DMS79 treated with DMSO at 0.1 percent for 48 hours (cell line): ENCODE measurements around the gene DSC1.
"Not testable (repeated sequence)": the region's sequence is repeated elsewhere in the genome, so short reads cannot be mapped to it uniquely, and the experiment has no call there.

Experiments
- DNase-seq: peaks from one replicate; lab custom pipeline; 2025; lab: John Stamatoyannopoulos, UW

Gene DSC1

GRCh38 chr18:31171144-31171839 is 8.6 kb upstream of the DSC1 start:
- DNase-seq = no peak

GRCh38 chr18:31170335-31170734 is 7.7 kb upstream of the DSC1 start:
- DNase-seq = no peak

- no peak for DNase-seq
These were observed 250 bp downstream of the DSC1 start for GRCh38 chr18:31162419-31162793.

- DNase-seq = no peak
These were observed 768 bp downstream of the DSC1 start for GRCh38 chr18:31161757-31162418.

- no peak for DNase-seq
These were observed 5.6 kb downstream of the DSC1 start for GRCh38 chr18:31156821-31157763.

DNA sequence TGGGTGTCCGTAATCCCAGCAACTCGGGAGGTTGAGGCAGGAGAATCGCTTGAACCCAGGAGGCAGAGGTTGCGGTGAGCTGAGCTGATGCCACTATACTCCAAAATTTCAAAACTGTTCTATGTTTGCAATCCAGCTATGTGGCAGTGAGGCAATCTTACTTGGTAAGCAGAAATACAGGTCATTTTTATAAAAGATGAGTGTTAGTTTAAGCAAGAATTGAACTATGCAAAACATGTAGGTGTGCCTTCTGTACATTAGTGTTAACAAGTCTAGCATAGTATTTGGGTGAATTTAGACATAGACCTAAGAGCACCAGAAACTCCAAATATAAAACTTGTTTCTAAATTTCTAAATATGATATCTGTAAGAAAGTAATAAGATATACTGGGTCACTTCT is 7.2 kb downstream of the DSC1 start:
- DNase-seq = no peak

GRCh38 chr18:31154181-31154580 is 8.5 kb downstream of the DSC1 start:
- no peak for DNase-seq

- DNase-seq = no peak
These were observed 13.3 kb downstream of the DSC1 start for GRCh38 chr18:31149351-31149750.

- no peak for DNase-seq
These were observed 14.1 kb downstream of the DSC1 start for GRCh38 chr18:31148600-31148999.

GRCh38 chr18:31146809-31147208 is 15.8 kb downstream of the DSC1 start:
- DNase-seq = no peak

- DNase-seq = no peak
These were observed 19.6 kb downstream of the DSC1 start for GRCh38 chr18:31143025-31143424.

- DNase-seq = no peak
These were observed 23.9 kb downstream of the DSC1 start for GRCh38 chr18:31138709-31139108.

DNA sequence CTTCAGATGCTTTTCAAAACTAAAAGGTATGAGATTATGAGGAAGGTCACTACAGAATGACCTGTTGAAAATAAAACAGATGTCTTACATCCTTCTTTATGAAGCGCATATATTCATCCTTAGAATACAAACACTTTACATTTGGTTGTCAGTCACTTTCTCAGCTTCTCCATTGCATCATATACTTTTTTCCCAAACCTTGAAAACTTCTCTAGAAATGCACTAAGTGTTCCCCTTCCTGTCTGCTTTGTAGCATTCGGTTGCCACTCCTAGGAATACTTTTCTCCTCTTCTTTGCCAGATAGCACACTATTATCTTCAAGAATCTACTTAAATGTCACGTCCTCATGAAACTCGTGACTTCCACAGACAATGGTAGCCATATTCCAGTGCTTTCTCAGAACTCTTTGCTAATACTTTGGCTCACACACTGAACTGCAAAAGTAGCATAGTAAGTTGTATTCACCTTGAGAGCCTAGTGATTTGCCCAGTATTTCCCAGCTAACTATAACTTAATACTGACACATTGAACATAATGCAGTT is 27.6 kb downstream of the DSC1 start:
- DNase-seq = no peak

DNA sequence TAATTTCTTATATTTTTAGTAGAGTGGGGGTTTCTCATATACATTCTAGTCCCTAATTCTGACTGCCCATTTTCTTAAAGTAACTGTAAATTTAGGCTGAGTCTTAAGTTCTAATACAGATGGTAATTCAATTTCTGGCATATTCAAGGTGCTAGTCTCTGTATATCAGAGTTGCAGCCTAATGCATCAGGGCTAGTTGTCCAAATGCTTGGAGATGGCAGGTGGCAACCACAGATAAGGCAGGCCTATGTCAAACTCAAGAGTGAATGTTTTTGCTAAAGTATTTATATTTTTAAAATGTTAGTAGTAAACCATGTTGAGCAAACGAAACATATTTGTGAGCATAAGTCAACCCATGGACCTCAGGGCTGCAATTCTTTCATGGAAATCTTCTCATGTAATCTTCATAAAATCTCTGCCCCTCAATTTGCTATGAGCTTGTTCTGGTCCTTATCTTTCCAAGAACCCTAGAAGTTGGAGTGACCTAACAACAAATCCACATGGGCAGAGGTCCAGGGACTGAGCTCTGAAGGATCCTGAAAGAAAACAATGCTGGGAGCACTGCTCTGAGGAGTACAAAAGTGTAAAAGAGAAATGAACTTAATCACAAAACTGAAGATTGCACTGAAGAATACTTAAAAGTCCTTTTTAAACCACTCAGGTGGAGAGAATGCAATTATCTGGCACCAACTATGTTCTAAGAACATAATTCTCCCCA is 33.1 kb downstream of the DSC1 start:
- no peak for DNase-seq

DNA sequence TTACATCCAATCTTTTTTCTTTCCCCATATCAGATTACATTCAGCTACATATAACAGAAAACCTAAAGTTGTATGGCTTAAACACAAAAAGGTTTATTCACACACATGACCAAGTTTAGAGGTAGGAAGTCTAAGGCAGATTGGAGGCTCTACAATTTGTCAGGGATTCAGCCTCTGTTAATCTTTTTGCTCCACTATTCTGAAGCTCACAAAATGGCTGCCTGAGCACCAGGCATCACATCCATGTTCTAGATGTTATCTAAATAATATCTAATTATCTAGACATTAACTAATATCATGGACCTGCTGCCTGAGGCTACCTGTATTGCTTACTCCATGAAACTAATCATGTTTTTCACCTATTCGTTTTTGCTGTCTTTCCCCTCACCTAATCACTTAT is 36.8 kb downstream of the DSC1 start:
- DNase-seq = no peak

DNA sequence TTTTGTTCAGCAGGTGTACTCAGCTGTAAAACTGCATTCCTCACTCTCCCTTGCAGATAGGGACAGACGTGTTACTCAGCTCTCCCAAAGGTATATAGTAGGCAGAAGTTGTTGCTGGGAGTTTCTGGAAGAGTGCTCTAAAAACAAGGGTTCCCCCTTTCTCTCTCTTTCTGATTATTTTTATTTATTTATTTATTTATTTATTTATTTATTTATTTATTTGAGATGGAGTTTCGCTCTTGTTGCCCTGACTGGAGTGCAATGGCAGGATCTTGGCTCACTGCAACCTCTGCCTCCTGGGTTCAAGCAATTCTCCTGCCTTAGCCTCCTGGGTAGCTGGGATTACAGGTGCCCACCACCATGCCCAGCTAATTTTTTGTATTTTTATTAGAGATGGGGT is 39.5 kb downstream of the DSC1 start:
- DNase-seq = not testable (repeated sequence)

DNA sequence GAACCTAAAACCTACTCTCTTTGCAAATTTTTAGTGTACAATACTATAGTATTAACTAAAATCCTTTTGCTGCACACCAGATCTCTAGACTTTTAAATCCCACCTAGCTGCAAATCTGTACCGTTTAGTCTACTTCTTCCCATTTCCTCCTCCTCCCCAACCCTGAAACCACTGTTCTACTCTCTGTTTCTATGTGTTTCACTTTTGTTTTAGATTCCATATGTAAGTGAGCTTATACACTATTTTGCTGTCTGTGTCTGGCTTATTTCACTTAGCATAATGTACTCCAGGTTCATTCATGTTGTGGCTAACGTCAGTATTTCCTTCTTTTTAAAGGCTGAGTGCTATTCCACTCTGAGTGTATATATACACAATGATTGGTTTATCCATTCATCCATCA is 42.1 kb downstream of the DSC1 start:
- DNase-seq = no peak

DNA sequence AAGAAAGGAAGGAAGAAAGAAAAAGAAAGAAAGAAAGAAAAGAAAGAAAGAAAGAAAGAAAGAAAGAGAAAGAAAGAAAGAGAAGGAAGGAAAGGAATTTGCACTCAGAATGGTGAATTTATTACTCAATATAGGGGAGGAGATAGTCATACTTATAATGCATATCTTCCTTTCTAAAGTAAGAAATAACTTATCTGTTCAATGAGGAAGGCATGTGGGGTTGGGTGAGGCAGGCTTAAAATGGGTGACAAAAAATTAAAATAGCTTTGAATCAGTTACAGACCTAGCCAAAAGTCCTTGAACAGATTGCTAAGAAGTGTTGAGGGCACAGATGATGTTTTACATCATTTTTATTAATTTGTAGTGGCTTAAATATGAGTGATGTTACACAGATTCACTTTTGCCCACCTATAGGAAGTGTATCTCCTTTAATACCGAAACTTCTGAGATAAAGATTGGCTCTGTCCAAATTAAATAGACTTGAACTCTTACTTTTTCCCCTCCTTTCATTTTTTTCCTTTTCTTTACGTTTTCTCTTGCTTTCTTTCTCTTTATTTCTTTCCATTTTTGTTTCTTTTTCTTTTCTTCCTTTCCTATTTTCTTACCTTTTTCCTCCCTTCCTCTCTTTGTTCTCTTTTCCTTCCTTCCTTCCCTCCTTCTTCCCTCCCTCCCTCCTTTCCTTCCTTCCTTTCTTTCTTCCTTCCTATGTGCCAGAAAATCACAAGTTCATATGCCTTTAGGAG is 45.6 kb downstream of the DSC1 start:
- DNase-seq = no peak

DNA sequence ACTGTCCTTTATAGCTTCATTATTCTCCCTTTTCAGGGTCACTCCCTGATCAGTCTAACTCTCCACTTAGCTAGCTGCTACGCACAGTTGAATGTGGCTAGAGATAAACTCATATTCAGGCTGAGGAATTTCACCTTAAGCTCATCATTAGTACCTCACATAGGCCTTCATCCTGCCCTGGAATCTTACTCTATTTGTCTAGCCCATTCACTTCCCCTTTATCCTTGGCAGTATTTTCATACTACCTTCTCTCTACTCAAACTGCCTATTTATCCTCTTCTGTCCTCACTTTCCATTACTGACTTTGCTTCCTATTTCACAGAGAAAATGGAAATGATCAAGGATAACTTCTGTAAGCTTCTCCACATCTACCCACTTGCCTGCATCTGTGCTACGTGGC is 49.9 kb downstream of the DSC1 start:
- DNase-seq = no peak

- DNase-seq = no peak
These were observed 56.9 kb downstream of the DSC1 start for GRCh38 chr18:31105733-31106132.

- DNase-seq = no peak
These were observed 58.2 kb downstream of the DSC1 start for GRCh38 chr18:31104444-31104843.
